GM18909 (cell line): ENCODE measurements around the gene FAM217B.

Experiments used
- ATAC-seq: cut with Tn5 transposase; IDR thresholded peaks from one replicate; pipeline ENCODE4 v1.9.1; 2021; ENCODE audit warnings: mild to moderate bottlenecking; ENCODE audit not compliant: unreplicated experiment, poor library complexity

FAM217B gene

GRCh38 chr20:59971428-59971827 lies 31.2 kb downstream of the FAM217B start:
- ATAC-seq: no peak

- no peak for ATAC-seq
These were observed 32.0 kb downstream of the FAM217B start for GRCh38 chr20:59972037-59972801.

- no peak for ATAC-seq
These were observed 36.1 kb downstream of the FAM217B start for GRCh38 chr20:59976156-59976782.

- ATAC-seq: no peak
These were observed 36.9 kb downstream of the FAM217B start for GRCh38 chr20:59977086-59977485.

- no peak for ATAC-seq
These were observed 42.9 kb downstream of the FAM217B start for GRCh38 chr20:59983076-59983475.

GRCh38 chr20:59984541-59984940 lies 44.4 kb downstream of the FAM217B start:
- no peak for ATAC-seq

- ATAC-seq: no peak
These were observed 45.0 kb downstream of the FAM217B start for GRCh38 chr20:59985164-59985563.

- ATAC-seq: no peak
These were observed 45.7 kb downstream of the FAM217B start for GRCh38 chr20:59985864-59986263.

- ATAC-seq: no peak
These were observed 46.9 kb downstream of the FAM217B start for GRCh38 chr20:59987135-59987534.

GRCh38 chr20:59988141-59988540 lies 48.0 kb downstream of the FAM217B start:
- no peak for ATAC-seq

- ATAC-seq: no peak
These were observed 52.4 kb downstream of the FAM217B start for GRCh38 chr20:59992526-59993084.

GRCh38 chr20:59993736-59994430 lies 53.7 kb downstream of the FAM217B start:
- ATAC-seq: no peak

- no peak for ATAC-seq
These were observed 54.5 kb downstream of the FAM217B start for GRCh38 chr20:59994697-59995122.

- no peak for ATAC-seq
These were observed 55.9 kb downstream of the FAM217B start for GRCh38 chr20:59996108-59996507.

- no peak for ATAC-seq
These were observed 57.7 kb downstream of the FAM217B start for GRCh38 chr20:59997896-59998295.
